ENCODE results near the gene RHOF.
A peak's percentile ranks its signal among the peaks of the same experiment; 100 is the strongest.

RHOF gene

GRCh38 chr12:121809712-121810116 lies 16.2 kb upstream of the RHOF start:
- POLR2A ChIA-PET = interaction anchor here (0.8 kb wide), 1 partner anchor 11 kb away, joined by 3 read pairs; no protein-coding TSS in a partner anchor
- peaks cover 5 to 62% (median 52%) of the 10 kb centered on the region in 4 experiments for H3K4me1 ChIP-seq (ENCODE audit: control extremely low read depth in 1 of 4, control insufficient read depth in 4 of 4, insufficient read depth in 4 of 4, low read length in 3 of 4)
- H3K9me3 ChIP-seq (ENCODE audit: control extremely low read depth in 1 of 5, control insufficient read depth in 4 of 5, insufficient read depth in 2 of 5, low read depth in 1 of 5, low read length in 4 of 5) = no peaks in the 10 kb centered on the region
- 95% methylated on average over 26 of the region's 27 CpGs for WGBS (ENCODE audit: insufficient coverage)
- peaks cover 10 to 75% (median 39%) of the 10 kb centered on the region in 4 experiments for H3K36me3 ChIP-seq (ENCODE audit: control insufficient read depth in 4 of 4, insufficient read depth in 4 of 4, low read length in 3 of 4)
- H3K27me3 ChIP-seq (replicated peaks in 2 of 5; ENCODE audit: control insufficient read depth in 4 of 5, insufficient read depth in 5 of 5, low read length in 4 of 5) = no peaks in the 10 kb centered on the region
- no peak overlapping the region for H3K27ac ChIP-seq (ENCODE audit: insufficient read depth in 1 of 2, low read depth in 1 of 2, low read length in 2 of 2, poor library complexity in 1 of 2, severe bottlenecking in 2 of 2)
- DNase-seq = no peak
- H3K4me3 ChIP-seq (ENCODE audit: control insufficient read depth in 1 of 7, extremely low read depth in 1 of 7, insufficient read depth in 4 of 7, low read depth in 2 of 7, low read length in 6 of 7) = no peak overlapping the region
- CTCF ChIA-PET = interaction anchor here (0.7 to 12.9 kb wide), 7 partner anchors 13 to 115 kb away, joined by 3 to 462 read pairs (median 5); partner anchors contain the start of gene RHOF

- Histone ChIP-seq H3K27ac (ENCODE audit: insufficient read depth in 1 of 2, low read depth in 1 of 2, low read length in 2 of 2, poor library complexity in 1 of 2, severe bottlenecking in 2 of 2) (no peak overlapping the region), H3K4me3 (ENCODE audit: control insufficient read depth in 1 of 7, extremely low read depth in 1 of 7, insufficient read depth in 4 of 7, low read depth in 2 of 7, low read length in 6 of 7) (no peak overlapping the region), H3K9me3 (ENCODE audit: control extremely low read depth in 1 of 5, control insufficient read depth in 4 of 5, insufficient read depth in 2 of 5, low read depth in 1 of 5, low read length in 4 of 5) (no peaks in the 10 kb centered on the region), H3K4me1 (ENCODE audit: control extremely low read depth in 1 of 4, control insufficient read depth in 4 of 4, insufficient read depth in 4 of 4, low read length in 3 of 4) (peaks cover 5 to 63% (median 52%) of the 10 kb centered on the region in 4 experiments), H3K36me3 (ENCODE audit: control insufficient read depth in 4 of 4, insufficient read depth in 4 of 4, low read length in 3 of 4) (peaks cover 8 to 66% (median 32%) of the 10 kb centered on the region in 4 experiments), H3K27me3 (replicated peaks in 2 of 5; ENCODE audit: control insufficient read depth in 4 of 5, insufficient read depth in 5 of 5, low read length in 4 of 5) (no peaks in the 10 kb centered on the region)
- no peak for DNase-seq
- WGBS (ENCODE audit: insufficient coverage) = 100% methylated on average over 6 of the region's 8 CpGs
- CTCF ChIA-PET = interaction anchor here (1.1 to 12.9 kb wide), 3 partner anchors 12 to 114 kb away, joined by 3 to 462 read pairs (median 4); partner anchors contain the start of gene RHOF
- POLR2A ChIA-PET = interaction anchor here (0.6 to 1.1 kb wide), 2 partner anchors 16 to 140 kb away, joined by 3 to 5 read pairs; no protein-coding TSS in a partner anchor
These were observed 15.1 kb upstream of the RHOF start for GRCh38 chr12:121808623-121809022.

GRCh38 chr12:121807642-121808347 lies 14.3 kb upstream of the RHOF start:
- Histone ChIP-seq H3K27ac (ENCODE audit: insufficient read depth in 1 of 2, low read depth in 1 of 2, low read length in 2 of 2, poor library complexity in 1 of 2, severe bottlenecking in 2 of 2) (no peak overlapping the region), H3K9me3 (ENCODE audit: control extremely low read depth in 1 of 5, control insufficient read depth in 4 of 5, insufficient read depth in 2 of 5, low read depth in 1 of 5, low read length in 4 of 5) (no peaks in the 10 kb centered on the region), H3K4me3 (ENCODE audit: control insufficient read depth in 1 of 7, extremely low read depth in 1 of 7, insufficient read depth in 4 of 7, low read depth in 2 of 7, low read length in 6 of 7) (no peak overlapping the region), H3K27me3 (replicated peaks in 2 of 5; ENCODE audit: control insufficient read depth in 4 of 5, insufficient read depth in 5 of 5, low read length in 4 of 5) (no peaks in the 10 kb centered on the region), H3K4me1 (ENCODE audit: control extremely low read depth in 1 of 4, control insufficient read depth in 4 of 4, insufficient read depth in 4 of 4, low read length in 3 of 4) (peaks cover 5 to 59% (median 48%) of the 10 kb centered on the region in 4 experiments), H3K36me3 (ENCODE audit: control insufficient read depth in 4 of 4, insufficient read depth in 4 of 4, low read length in 3 of 4) (peaks cover 6 to 58% (median 28%) of the 10 kb centered on the region in 4 experiments)
- DNase-seq = no peak
- WGBS (ENCODE audit: insufficient coverage) = 91% methylated on average over 14 of the region's 14 CpGs
- POLR2A ChIA-PET = interaction anchor here (1.1 kb wide), 1 partner anchor 15 kb away, joined by 3 read pairs; no protein-coding TSS in a partner anchor
- CTCF ChIA-PET = interaction anchor here (1.1 to 12.9 kb wide), 5 partner anchors 11 to 34 kb away, joined by 3 to 462 read pairs (median 4); partner anchors contain the start of gene RHOF

- H3K4me1 ChIP-seq (ENCODE audit: control extremely low read depth in 1 of 4, control insufficient read depth in 4 of 4, insufficient read depth in 4 of 4, low read length in 3 of 4) = peaks cover 11 to 59% (median 43%) of the 10 kb centered on the region in 4 experiments
- 73% methylated on average over 18 of the region's 21 CpGs for WGBS (ENCODE audit: insufficient coverage)
- ChIA-PET CTCF (interaction anchor here (0.7 to 12.9 kb wide), 6 partner anchors 10 to 33 kb away, joined by 3 to 462 read pairs (median 3); partner anchors contain the start of gene RHOF), POLR2A (interaction anchor here (0.7 kb wide), 1 partner anchor 589 kb away, joined by 3 read pairs; no protein-coding TSS in a partner anchor)
- H3K9me3 ChIP-seq (ENCODE audit: control extremely low read depth in 1 of 5, control insufficient read depth in 4 of 5, insufficient read depth in 2 of 5, low read depth in 1 of 5, low read length in 4 of 5) = no peaks in the 10 kb centered on the region
- H3K4me3 ChIP-seq (ENCODE audit: control insufficient read depth in 1 of 7, extremely low read depth in 1 of 7, insufficient read depth in 4 of 7, low read depth in 2 of 7, low read length in 6 of 7) = peak overlapping the region in 6 of 7 experiments; percentile 48 to 92 (median 83)
- H3K36me3 ChIP-seq (ENCODE audit: control insufficient read depth in 4 of 4, insufficient read depth in 4 of 4, low read length in 3 of 4) = peaks cover 6 to 54% (median 28%) of the 10 kb centered on the region in 4 experiments
- DNase-seq = no peak
- peak overlapping the region; percentile 33 to 83 for H3K27ac ChIP-seq (ENCODE audit: insufficient read depth in 1 of 2, low read depth in 1 of 2, low read length in 2 of 2, poor library complexity in 1 of 2, severe bottlenecking in 2 of 2)
- no peaks in the 10 kb centered on the region for H3K27me3 ChIP-seq (replicated peaks in 2 of 5; ENCODE audit: control insufficient read depth in 4 of 5, insufficient read depth in 5 of 5, low read length in 4 of 5)
These were observed 13.3 kb upstream of the RHOF start for GRCh38 chr12:121806546-121807423.

GRCh38 chr12:121806009-121806545 lies 12.6 kb upstream of the RHOF start:
- ChIA-PET CTCF (interaction anchor here (1.0 to 12.9 kb wide), 5 partner anchors 9 to 32 kb away, joined by 3 to 462 read pairs (median 3); partner anchors contain the start of gene RHOF), POLR2A (no interaction called here)
- Histone ChIP-seq H3K4me3 (ENCODE audit: control insufficient read depth in 1 of 7, extremely low read depth in 1 of 7, insufficient read depth in 4 of 7, low read depth in 2 of 7, low read length in 6 of 7) (peak overlapping the region in 6 of 7 experiments; percentile 48 to 92 (median 83)), H3K36me3 (ENCODE audit: control insufficient read depth in 4 of 4, insufficient read depth in 4 of 4, low read length in 3 of 4) (peaks cover 6 to 49% (median 28%) of the 10 kb centered on the region in 4 experiments), H3K4me1 (ENCODE audit: control extremely low read depth in 1 of 4, control insufficient read depth in 4 of 4, insufficient read depth in 4 of 4, low read length in 3 of 4) (peaks cover 13 to 59% (median 42%) of the 10 kb centered on the region in 4 experiments), H3K9me3 (ENCODE audit: control extremely low read depth in 1 of 5, control insufficient read depth in 4 of 5, insufficient read depth in 2 of 5, low read depth in 1 of 5, low read length in 4 of 5) (no peaks in the 10 kb centered on the region), H3K27ac (ENCODE audit: insufficient read depth in 1 of 2, low read depth in 1 of 2, low read length in 2 of 2, poor library complexity in 1 of 2, severe bottlenecking in 2 of 2) (peak overlapping the region; percentile 33 to 83), H3K27me3 (replicated peaks in 2 of 5; ENCODE audit: control insufficient read depth in 4 of 5, insufficient read depth in 5 of 5, low read length in 4 of 5) (no peaks in the 10 kb centered on the region)
- 14% methylated on average over 13 of the region's 16 CpGs for WGBS (ENCODE audit: insufficient coverage)
- DNase-seq = peak in 2 of 3 donors; percentile 50 to 61
